GM12878 (cell line): Measurements from ENCODE around the gene ICAM2. TPM values are rescaled to one million over a fixed set of nuclear protein-coding genes. Genes with fewer than 3 reads are reported as not detected.

Experiments used
- ATAC-seq: fragments of 200-7000 bp; cut with Tn5 transposase; 3 replicates; pipeline ENCODE4 v1.9.1; 2020; ENCODE audit warnings: mild to moderate bottlenecking, moderate library complexity
- BruUV-seq: library from RNA; stranded (reverse); fragments of 400-500 nt; replicated peaks from 2 replicates; lab custom pipeline; 2021; lab: Mats Ljungman, UMichigan
- CTCF ChIA-PET: fragments of 300-600 bp; sonication (Branson Sonifier 250); formaldehyde crosslinking; extraction: SDS; loops from one replicate; lab custom pipeline; 2021; ENCODE audit warnings: inconsistent platforms; lab: Yijun Ruan, JAX
- POLR2A ChIA-PET: fragments of 350-600 bp; formaldehyde crosslinking; extraction: SDS; loops from one replicate; lab custom pipeline; 2021; ENCODE audit warnings: inconsistent platforms; lab: Charles Lee
- RAD21 ChIA-PET: fragments of 300-600 bp; sonication (Branson Sonifier 250); formaldehyde crosslinking; loops from one replicate; lab custom pipeline; 2023; ENCODE audit warnings: antibody characterized with exemption; ENCODE audit not compliant: unreplicated experiment; lab: Charles Lee
- SMC1A ChIA-PET: fragments of 300-600 bp; sonication (Branson Sonifier 250); formaldehyde crosslinking; loops from one replicate; lab custom pipeline; 2023; ENCODE audit not compliant: unreplicated experiment, uncharacterized antibody; lab: Charles Lee
- DNase-seq: peaks from one replicate; pipeline ENCODE4 v3.0.0-alpha.2; 2011; ENCODE audit warnings: low read depth, low spot score
- FAIRE-seq: peaks from 3 replicates; lab custom pipeline; 2011; peaks lifted over from hg19 to GRCh38; lab: Jason Lieb, UNC
- H2AFZ ChIP-seq: 2 replicates; pipeline ENCODE4 v1.6.0; 2011; ENCODE audit warnings: low read depth, low read length, control low read depth; ENCODE audit not compliant: control insufficient read depth
- H3K27ac ChIP-seq: 2 replicates; pipeline ENCODE4 v1.5.1; 2011; ENCODE audit warnings: control low read depth; ENCODE audit not compliant: control insufficient read depth, insufficient read depth
- H3K27me3 ChIP-seq, 2 experiments: replicated peaks in 1 of 2; 2 replicates each; pipeline versions ENCODE4 v1.6.0 to v1.6.1; 2011; ENCODE audit warnings: low read length in 1 of 2; ENCODE audit not compliant: control insufficient read depth in 2 of 2, insufficient read depth in 2 of 2
- H3K36me3 ChIP-seq, 2 experiments: 2 replicates each; pipeline ENCODE4 v1.5.1; 2011; ENCODE audit warnings: low read length in 1 of 2; ENCODE audit not compliant: control insufficient read depth in 2 of 2, insufficient read depth in 2 of 2
- H3K4me1 ChIP-seq: 2 replicates; pipeline ENCODE4 v1.6.1; 2011; ENCODE audit warnings: mild to moderate bottlenecking, low read length, moderate library complexity, mixed read lengths; ENCODE audit not compliant: control insufficient read depth, insufficient read depth
- H3K4me2 ChIP-seq: 2 replicates; pipeline ENCODE4 v1.6.0; 2011; ENCODE audit warnings: control low read depth; ENCODE audit not compliant: control insufficient read depth, insufficient read depth
- H3K4me3 ChIP-seq: fragments of 200-600 bp; sonication (generic); 2 replicates; pipeline ENCODE4 v1.5.1; 2016
- H3K79me2 ChIP-seq: 2 replicates; pipeline ENCODE4 v1.6.0; 2011; ENCODE audit warnings: low read length; ENCODE audit not compliant: control insufficient read depth, insufficient read depth
- H3K9ac ChIP-seq: 2 replicates; pipeline ENCODE4 v1.8.0; 2011; ENCODE audit warnings: low read length, control low read depth, mixed read lengths; ENCODE audit not compliant: control insufficient read depth, insufficient read depth
- H3K9me3 ChIP-seq: replicated peaks from 3 replicates; pipeline ENCODE4 v1.5.1; 2011; ENCODE audit warnings: mild to moderate bottlenecking, low read length; ENCODE audit not compliant: control insufficient read depth, insufficient read depth
- H4K20me1 ChIP-seq: 2 replicates; pipeline ENCODE4 v1.6.0; 2011; ENCODE audit not compliant: control insufficient read depth, insufficient read depth
- CHD4 ChIP-seq: fragments of 200-600 bp; sonication (generic); IDR thresholded peaks from 2 replicates; pipeline ENCODE4 v1.6.1; 2016; ENCODE audit warnings: mild to moderate bottlenecking
- CREM ChIP-seq: IDR thresholded peaks from 2 replicates; pipeline ENCODE4 v1.6.1; 2014; ENCODE audit warnings: antibody characterized with exemption, low read depth
- EP300 ChIP-seq, 2 experiments: fragments of 150-350 bp in 1 of 2; IDR thresholded peaks; 2 replicates each; pipeline ENCODE4 v1.6.1; 2011 to 2012; ENCODE audit warnings: low read depth in 2 of 2, low read length in 2 of 2, borderline replicate concordance in 1 of 2, improper control_type of control experiment in 1 of 2, inconsistent platforms in 1 of 2; ENCODE audit not compliant: control insufficient read depth in 1 of 2
- WGBS: methylation state at CpG from one replicate; pipeline ENCODE4 v1.1.6; 2016; ENCODE audit warnings: low lambda C conversion rate; ENCODE audit not compliant: insufficient replicate concordance, insufficient coverage; ENCODE audit errors: missing lambda C conversion rate; 5-methylcytosine and 5-hydroxymethylcytosine counted together
- in situ Hi-C: fragments of 300-500 bp; cut with MboI; formaldehyde crosslinking; loops from 9 replicates; pipeline ENCODE4 v1.14.3; 2018; ENCODE audit warnings: mixed read lengths
- intact Hi-C: fragments of 100-400 bp; cut with micrococcal nuclease; formaldehyde crosslinking; loops from one replicate; pipeline ENCODE4 v1.14.2; 2022; ENCODE audit not compliant: unreplicated experiment
- polyA plus RNA-seq, 11 experiments: library from polyadenylated mRNA; depleted of rRNA in 4 of 11; unstranded in 6 of 11; stranded (reverse) in 5 of 11; fragments of >200 nt; fragmentation: Nextera tagmentation in 4 of 11; fragmentation: Illumina TruSeq in 1 of 11; extraction: Ambion mirVana in 4 of 11; extraction: Trizol in 1 of 11; gene quantifications; 1 replicate in 1 of 11; 2 replicates in 10 of 11; pipeline versions ENCODE4 v1.2.1 to v1.2.3, GENCODE V29; 2011 to 2016; ENCODE audit warnings: inconsistent platforms in 2 of 11, missing spikeins in 2 of 11, low read depth in 1 of 11
- total RNA-seq, 4 experiments: library from RNA; depleted of rRNA in 3 of 4; stranded (reverse); fragments of >200 nt in 3 of 4; fragmentation: Illumina TruSeq in 1 of 4; extraction: Trizol in 1 of 4; gene quantifications; 2 replicates each; pipeline versions ENCODE4 v1.2.1 to v1.2.3, GENCODE V29; 2013 to 2021
- TF ChIP-seq, protein P1 (sequence below): fragments of 450-650 bp; IDR thresholded peaks from 2 replicates; pipeline ENCODE4 v1.6.1; 2017; ENCODE audit warnings: mild to moderate bottlenecking, moderate library complexity

Gene ICAM2
- total and polyA plus RNA-seq, 10 of the 15 experiments (the other 5 are each of a cell fraction or from before 2014, with no cell fraction given) = 23.6 to 108 (median 58.1) TPM

DNA sequence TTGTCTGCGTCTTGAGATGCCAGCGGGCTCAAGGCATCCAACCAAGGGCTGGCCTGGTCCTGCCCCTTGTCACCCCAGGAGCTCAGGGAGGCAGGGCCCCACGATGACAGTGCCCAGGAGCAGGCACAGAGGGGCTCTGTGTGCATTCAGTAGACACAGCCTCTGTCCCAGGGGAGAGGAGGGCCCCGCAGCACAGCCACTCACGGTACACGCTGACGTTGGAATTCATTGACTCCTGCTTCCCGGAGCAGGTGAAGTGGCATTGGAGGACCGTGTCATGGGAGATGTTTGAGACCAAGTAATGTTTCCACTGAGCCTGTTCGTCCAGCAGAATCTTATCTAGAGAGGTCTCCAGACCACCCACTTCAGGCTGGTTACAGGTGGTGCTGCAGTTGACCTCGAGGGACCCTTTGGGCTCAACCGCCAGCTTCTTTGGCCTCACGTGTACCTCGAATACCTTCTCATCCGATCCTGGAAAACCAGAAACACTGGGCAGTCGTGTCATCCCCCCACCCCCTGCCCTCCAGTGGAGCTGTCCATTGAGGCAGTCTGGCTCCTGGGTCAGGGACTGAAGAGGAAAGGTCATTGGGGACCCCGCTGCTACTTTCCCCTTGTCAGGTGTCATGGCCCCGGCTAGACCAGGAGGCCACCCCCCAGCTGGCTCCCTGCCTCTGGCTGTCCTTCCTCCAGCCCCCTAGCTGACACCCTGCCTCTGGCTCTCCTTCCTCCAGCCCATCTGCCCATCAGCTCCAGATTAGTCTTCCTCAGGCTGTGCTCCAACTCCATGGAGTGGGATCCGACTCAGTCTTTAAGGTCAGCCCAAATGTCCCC, 15.3 kb downstream of the ICAM2 start (continued):
- TF ChIP-seq CHD4 = no peak
- TF ChIP-seq CREM = no peak
- TF ChIP-seq, protein P1, sequence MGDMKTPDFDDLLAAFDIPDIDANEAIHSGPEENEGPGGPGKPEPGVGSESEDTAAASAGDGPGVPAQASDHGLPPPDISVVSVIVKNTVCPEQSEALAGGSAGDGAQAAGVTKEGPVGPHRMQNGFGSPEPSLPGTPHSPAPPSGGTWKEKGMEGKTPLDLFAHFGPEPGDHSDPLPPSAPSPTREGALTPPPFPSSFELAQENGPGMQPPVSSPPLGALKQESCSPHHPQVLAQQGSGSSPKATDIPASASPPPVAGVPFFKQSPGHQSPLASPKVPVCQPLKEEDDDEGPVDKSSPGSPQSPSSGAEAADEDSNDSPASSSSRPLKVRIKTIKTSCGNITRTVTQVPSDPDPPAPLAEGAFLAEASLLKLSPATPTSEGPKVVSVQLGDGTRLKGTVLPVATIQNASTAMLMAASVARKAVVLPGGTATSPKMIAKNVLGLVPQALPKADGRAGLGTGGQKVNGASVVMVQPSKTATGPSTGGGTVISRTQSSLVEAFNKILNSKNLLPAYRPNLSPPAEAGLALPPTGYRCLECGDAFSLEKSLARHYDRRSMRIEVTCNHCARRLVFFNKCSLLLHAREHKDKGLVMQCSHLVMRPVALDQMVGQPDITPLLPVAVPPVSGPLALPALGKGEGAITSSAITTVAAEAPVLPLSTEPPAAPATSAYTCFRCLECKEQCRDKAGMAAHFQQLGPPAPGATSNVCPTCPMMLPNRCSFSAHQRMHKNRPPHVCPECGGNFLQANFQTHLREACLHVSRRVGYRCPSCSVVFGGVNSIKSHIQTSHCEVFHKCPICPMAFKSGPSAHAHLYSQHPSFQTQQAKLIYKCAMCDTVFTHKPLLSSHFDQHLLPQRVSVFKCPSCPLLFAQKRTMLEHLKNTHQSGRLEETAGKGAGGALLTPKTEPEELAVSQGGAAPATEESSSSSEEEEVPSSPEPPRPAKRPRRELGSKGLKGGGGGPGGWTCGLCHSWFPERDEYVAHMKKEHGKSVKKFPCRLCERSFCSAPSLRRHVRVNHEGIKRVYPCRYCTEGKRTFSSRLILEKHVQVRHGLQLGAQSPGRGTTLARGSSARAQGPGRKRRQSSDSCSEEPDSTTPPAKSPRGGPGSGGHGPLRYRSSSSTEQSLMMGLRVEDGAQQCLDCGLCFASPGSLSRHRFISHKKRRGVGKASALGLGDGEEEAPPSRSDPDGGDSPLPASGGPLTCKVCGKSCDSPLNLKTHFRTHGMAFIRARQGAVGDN = no peak
- TF ChIP-seq, all 136 proteins: peak for 0

DNA sequence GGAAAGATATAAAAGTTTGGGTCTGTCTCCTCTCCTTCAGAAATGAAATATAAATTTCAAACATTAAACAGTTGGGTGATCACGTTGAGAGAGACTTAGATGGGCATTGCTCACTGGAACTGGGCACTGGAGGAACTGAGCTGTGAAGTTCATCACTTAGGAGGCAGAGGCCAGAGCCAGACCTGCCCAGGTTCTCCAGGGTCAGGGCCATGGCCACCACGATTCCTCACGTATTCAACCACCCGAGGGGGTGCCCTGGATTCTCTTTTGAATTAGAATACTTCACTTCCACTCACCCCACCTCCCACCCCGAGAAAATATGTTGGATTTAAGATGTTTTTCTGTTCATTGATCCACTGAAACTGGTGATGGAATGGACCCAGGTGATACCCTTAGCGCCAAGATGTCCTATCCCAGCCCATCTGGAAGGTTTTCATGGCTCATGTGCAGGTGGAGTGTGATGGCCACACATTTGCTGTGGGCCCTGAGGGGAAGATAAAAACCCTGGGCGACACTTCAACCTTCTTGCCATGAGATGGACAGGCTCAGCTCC, 16.1 kb downstream of the ICAM2 start:
- ChIA-PET POLR2A (no interaction called here), CTCF (interaction anchor here (1.2 kb wide), 1 partner anchor 12 kb away, joined by 5 read pairs; no protein-coding TSS in a partner anchor), SMC1A (no interaction called here), RAD21 (interaction anchor here (0.5 kb wide), 1 partner anchor 14 kb away, joined by 3 read pairs; no protein-coding TSS in a partner anchor)
- Histone ChIP-seq H3K79me2 (no peaks in the 10 kb centered on the region), H3K4me2 (no peak overlapping the region), H3K4me3 (no peak overlapping the region), H3K36me3 (peaks cover 8 to 22% of the 10 kb centered on the region in 2 experiments; a peak in 3 of 4 replicates), H4K20me1 (no peaks in the 10 kb centered on the region), H3K27me3 (no peaks in the 10 kb centered on the region), H3K4me1 (no peaks in the 10 kb centered on the region), H3K9ac (no peak overlapping the region), H3K9me3 (no peaks in the 10 kb centered on the region), H3K27ac (no peak overlapping the region), H2AFZ (no peak overlapping the region)
- WGBS = 81% methylated on average over 7 of the region's 7 CpGs
- in situ Hi-C loops (no loop called here), intact Hi-C loops (no loop called here)
- ATAC-seq = no peak
- BruUV-seq = no TSS peak
- no peak for DNase-seq
- FAIRE-seq = no peak
- no peak for TF ChIP-seq EP300 (IDR thresholded peaks at IDR 0.05; ENCODE audit: borderline replicate concordance in 1 of 2, control insufficient read depth in 1 of 2, low read depth in 2 of 2, low read length in 2 of 2)
